H1 (cell line): ENCODE measurements around the gene IFNGR1. TPM values are rescaled to one million over a fixed set of nuclear protein-coding genes. Genes with fewer than 3 reads are reported as not detected.

Experiments used
- SUZ12 ChIP-seq: fragments of 200-600 bp; sonication (generic); IDR thresholded peaks from 2 replicates; pipeline ENCODE4 v1.6.1; 2012; ENCODE audit warnings: mild to moderate bottlenecking, inconsistent platforms, low read length, moderate library complexity, mixed read lengths
- TEAD4 ChIP-seq: IDR thresholded peaks from 2 replicates; pipeline ENCODE4 v1.6.1; 2012; ENCODE audit warnings: low read depth, low read length, inconsistent platforms, mixed read lengths
- polyA plus RNA-seq, 7 experiments: library from polyadenylated mRNA; depleted of rRNA in 3 of 7; stranded (reverse) in 5 of 7; unstranded in 2 of 7; fragments of >200 nt in 5 of 7; fragments of 200-250 nt in 2 of 7; gene quantifications; 1 replicate in 5 of 7; 2 replicates in 1 of 7; 4 replicates in 1 of 7; pipeline versions ENCODE4 v1.2.1 to v1.2.3, GENCODE V29; 2011 to 2013; ENCODE audit warnings: missing spikeins in 2 of 7, mixed read lengths in 2 of 7
- total RNA-seq: library from RNA; stranded (reverse); fragmentation: NEBNext Ultra II Directional; extraction: Animal tissue kit (Norgen Biotek cat#: 25700); gene quantifications from 2 replicates; pipeline ENCODE4 v1.2.1, GENCODE V29; 2021

IFNGR1 gene
- total and polyA plus RNA-seq, 2 of the 8 experiments (the other 6 are each of a cell fraction or from before 2014, with no cell fraction given) = 9.7 to 20.9 TPM

- TF ChIP-seq SUZ12 (no peak), TEAD4 (no peak)
Observed at GRCh38 chr6:137223370-137224131, 4.4 kb upstream of the IFNGR1 start (continued).
